ENCODE measurements around the gene OR6A2. TPM values are rescaled to one million over a fixed set of nuclear protein-coding genes. Genes with fewer than 3 reads are reported as not detected.

Gene OR6A2
- total RNA-seq, 1 donor from 2014 or later = 0.09 TPM

- Mint-ChIP-seq H3K4me3 (ENCODE audit: unreplicated experiment) (no peak overlapping the region), H3K27me3 (ENCODE audit: low read depth, unreplicated experiment) (no peaks in the 10 kb centered on the region), H3K36me3 (ENCODE audit: low read depth, unreplicated experiment) (no peaks in the 10 kb centered on the region), H3K4me1 (ENCODE audit: low read depth, unreplicated experiment) (no peaks in the 10 kb centered on the region), H3K9me3 (ENCODE audit: unreplicated experiment) (no peaks in the 10 kb centered on the region), H3K27ac (ENCODE audit: unreplicated experiment) (no peak overlapping the region)
- H3K27me3 ChIP-seq (ENCODE audit: insufficient read depth, low read length) = no peaks in the 10 kb centered on the region
- H2AFZ ChIP-seq (ENCODE audit: low read depth, low read length) = no peak overlapping the region
- no peaks in the 10 kb centered on the region for H3K36me3 ChIP-seq (ENCODE audit: insufficient read depth, low read length)
- no peaks in the 10 kb centered on the region for H4K20me1 ChIP-seq (ENCODE audit: insufficient read depth, low read length)
- no peak overlapping the region for H3K4me2 ChIP-seq (ENCODE audit: low read length)
- DNase-seq (ENCODE audit: low read depth) (no peak), FAIRE-seq (no peak)
- H3K9me3 ChIP-seq (ENCODE audit: insufficient read depth, low read depth, low read length) = no peaks in the 10 kb centered on the region
- no peak for TF ChIP-seq EZH2 (IDR thresholded peaks at IDR 0.05; ENCODE audit: insufficient read depth, low read length)
- TF ChIP-seq CTCF (IDR thresholded peaks at IDR 0.05; ENCODE audit: insufficient read depth, low read depth, low read length) = no peak
- no peak overlapping the region for H3K27ac ChIP-seq (ENCODE audit: low read depth, low read length)
- no peaks in the 10 kb centered on the region for H3K79me2 ChIP-seq (ENCODE audit: insufficient read depth, low read length)
- H3K4me3 ChIP-seq (ENCODE audit: insufficient read depth, low read depth, low read length) = no peak overlapping the region
- no peak overlapping the region for H3K9ac ChIP-seq (ENCODE audit: low read length)
- H3K4me1 ChIP-seq (ENCODE audit: insufficient read depth, low read length) = no peaks in the 10 kb centered on the region
Measured at GRCh38 chr11:6833356-6833755, 33.9 kb upstream of the OR6A2 start.

GRCh38 chr11:6828103-6828502 lies 28.6 kb upstream of the OR6A2 start:
- DNase-seq (ENCODE audit: low read depth) = no peak
- Histone ChIP-seq H3K79me2 (ENCODE audit: insufficient read depth, low read length) (no peaks in the 10 kb centered on the region), H3K4me1 (ENCODE audit: insufficient read depth, low read length) (no peaks in the 10 kb centered on the region), H3K27ac (ENCODE audit: low read depth, low read length) (no peak overlapping the region), H3K36me3 (ENCODE audit: insufficient read depth, low read length) (no peaks in the 10 kb centered on the region), H3K4me3 (ENCODE audit: insufficient read depth, low read depth, low read length) (no peak overlapping the region), H2AFZ (ENCODE audit: low read depth, low read length) (no peak overlapping the region), H3K9me3 (ENCODE audit: insufficient read depth, low read depth, low read length) (no peaks in the 10 kb centered on the region), H3K9ac (ENCODE audit: low read length) (no peak overlapping the region), H3K4me2 (ENCODE audit: low read length) (no peak overlapping the region), H3K27me3 (ENCODE audit: insufficient read depth, low read length) (no peaks in the 10 kb centered on the region), H4K20me1 (ENCODE audit: insufficient read depth, low read length) (no peaks in the 10 kb centered on the region)
- Mint-ChIP-seq H3K4me3 (ENCODE audit: unreplicated experiment) (no peak overlapping the region), H3K27ac (ENCODE audit: unreplicated experiment) (no peak overlapping the region), H3K9me3 (ENCODE audit: unreplicated experiment) (no peaks in the 10 kb centered on the region), H3K4me1 (ENCODE audit: low read depth, unreplicated experiment) (no peaks in the 10 kb centered on the region), H3K27me3 (ENCODE audit: low read depth, unreplicated experiment) (no peaks in the 10 kb centered on the region), H3K36me3 (ENCODE audit: low read depth, unreplicated experiment) (no peaks in the 10 kb centered on the region)
- TF ChIP-seq EZH2 (IDR thresholded peaks at IDR 0.05; ENCODE audit: insufficient read depth, low read length) (no peak), CTCF (IDR thresholded peaks at IDR 0.05; ENCODE audit: insufficient read depth, low read depth, low read length) (no peak)
- FAIRE-seq = no peak

GRCh38 chr11:6825231-6825744 lies 25.8 kb upstream of the OR6A2 start:
- no peaks in the 10 kb centered on the region for H3K79me2 ChIP-seq (ENCODE audit: insufficient read depth, low read length)
- H3K27ac ChIP-seq (ENCODE audit: low read depth, low read length) = no peak overlapping the region
- H3K36me3 ChIP-seq (ENCODE audit: insufficient read depth, low read length) = no peaks in the 10 kb centered on the region
- no peaks in the 10 kb centered on the region for H3K27me3 Mint-ChIP-seq (ENCODE audit: low read depth, unreplicated experiment)
- no peak overlapping the region for H3K4me3 Mint-ChIP-seq (ENCODE audit: unreplicated experiment)
- H3K36me3 Mint-ChIP-seq (ENCODE audit: low read depth, unreplicated experiment) = no peaks in the 10 kb centered on the region
- DNase-seq (ENCODE audit: low read depth) = no peak
- no peaks in the 10 kb centered on the region for H3K4me1 Mint-ChIP-seq (ENCODE audit: low read depth, unreplicated experiment)
- H2AFZ ChIP-seq (ENCODE audit: low read depth, low read length) = no peak overlapping the region
- no peaks in the 10 kb centered on the region for H4K20me1 ChIP-seq (ENCODE audit: insufficient read depth, low read length)
- H3K9me3 ChIP-seq (ENCODE audit: insufficient read depth, low read depth, low read length) = no peaks in the 10 kb centered on the region
- no peak overlapping the region for H3K9ac ChIP-seq (ENCODE audit: low read length)
- no peak overlapping the region for H3K27ac Mint-ChIP-seq (ENCODE audit: unreplicated experiment)
- TF ChIP-seq EZH2 (IDR thresholded peaks at IDR 0.05; ENCODE audit: insufficient read depth, low read length) (no peak), CTCF (IDR thresholded peaks at IDR 0.05; ENCODE audit: insufficient read depth, low read depth, low read length) (no peak)
- no peaks in the 10 kb centered on the region for H3K27me3 ChIP-seq (ENCODE audit: insufficient read depth, low read length)
- no peaks in the 10 kb centered on the region for H3K4me1 ChIP-seq (ENCODE audit: insufficient read depth, low read length)
- no peak overlapping the region for H3K4me3 ChIP-seq (ENCODE audit: insufficient read depth, low read depth, low read length)
- no peak overlapping the region for H3K4me2 ChIP-seq (ENCODE audit: low read length)
- no peaks in the 10 kb centered on the region for H3K9me3 Mint-ChIP-seq (ENCODE audit: unreplicated experiment)
- FAIRE-seq = no peak

Measured in astrocyte (in vitro differentiated cells and primary cell).